ENCODE measurements around the gene C9orf152.

Gene C9orf152

GRCh38 chr9:110157823-110158664 lies 49.9 kb downstream of the C9orf152 start:
- Histone ChIP-seq H2AFZ (ENCODE audit: low read depth, low read length) (no peak overlapping the region), H3K4me1 (ENCODE audit: insufficient read depth, low read length) (peaks cover 7% of the 10 kb centered on the region), H3K27me3 (ENCODE audit: insufficient read depth, low read length) (no peaks in the 10 kb centered on the region), H3K4me3 (ENCODE audit: low read length) (no peak overlapping the region), H3K36me3 (ENCODE audit: insufficient read depth, low read length) (peaks cover 11% of the 10 kb centered on the region), H3K9me3 (ENCODE audit: low read length) (peaks cover 4% of the 10 kb centered on the region)

GRCh38 chr9:110156902-110157301 lies 51.1 kb downstream of the C9orf152 start:
- Histone ChIP-seq H3K27me3 (ENCODE audit: insufficient read depth, low read length) (no peaks in the 10 kb centered on the region), H3K4me1 (ENCODE audit: insufficient read depth, low read length) (peaks cover 7% of the 10 kb centered on the region), H3K9me3 (ENCODE audit: low read length) (peaks cover 4% of the 10 kb centered on the region), H3K36me3 (ENCODE audit: insufficient read depth, low read length) (peaks cover 11% of the 10 kb centered on the region), H2AFZ (ENCODE audit: low read depth, low read length) (no peak overlapping the region), H3K4me3 (ENCODE audit: low read length) (no peak overlapping the region)

GRCh38 chr9:110156416-110156815 lies 51.5 kb downstream of the C9orf152 start:
- H3K36me3 ChIP-seq (ENCODE audit: insufficient read depth, low read length), result peaks cover 11% of the 10 kb centered on the region
- peaks cover 7% of the 10 kb centered on the region for H3K4me1 ChIP-seq (ENCODE audit: insufficient read depth, low read length)
- peaks cover 4% of the 10 kb centered on the region for H3K9me3 ChIP-seq (ENCODE audit: low read length)
- no peaks in the 10 kb centered on the region for H3K27me3 ChIP-seq (ENCODE audit: insufficient read depth, low read length)
- no peak overlapping the region for H2AFZ ChIP-seq (ENCODE audit: low read depth, low read length)
- no peak overlapping the region for H3K4me3 ChIP-seq (ENCODE audit: low read length)

- H2AFZ ChIP-seq (ENCODE audit: low read depth, low read length), result no peak overlapping the region
- H3K4me3 ChIP-seq (ENCODE audit: low read length), result no peak overlapping the region
- no peaks in the 10 kb centered on the region for H3K27me3 ChIP-seq (ENCODE audit: insufficient read depth, low read length)
- H3K9me3 ChIP-seq (ENCODE audit: low read length), result peaks cover under 1% of the 10 kb centered on the region
- peaks cover 7% of the 10 kb centered on the region for H3K36me3 ChIP-seq (ENCODE audit: insufficient read depth, low read length)
- peaks cover 7% of the 10 kb centered on the region for H3K4me1 ChIP-seq (ENCODE audit: insufficient read depth, low read length)
Observed at GRCh38 chr9:110155751-110156150, 52.2 kb downstream of the C9orf152 start.

- Histone ChIP-seq H3K4me1 (ENCODE audit: insufficient read depth, low read length) (peaks cover 8% of the 10 kb centered on the region), H3K36me3 (ENCODE audit: insufficient read depth, low read length) (no peaks in the 10 kb centered on the region), H3K27me3 (ENCODE audit: insufficient read depth, low read length) (no peaks in the 10 kb centered on the region), H3K4me3 (ENCODE audit: low read length) (no peak overlapping the region), H3K9me3 (ENCODE audit: low read length) (peaks cover 7% of the 10 kb centered on the region), H2AFZ (ENCODE audit: low read depth, low read length) (no peak overlapping the region)
Observed at GRCh38 chr9:110153431-110153830, 54.5 kb downstream of the C9orf152 start.

- H3K4me3 ChIP-seq (ENCODE audit: low read length), result no peak overlapping the region
- H3K9me3 ChIP-seq (ENCODE audit: low read length), result peaks cover 7% of the 10 kb centered on the region
- H3K4me1 ChIP-seq (ENCODE audit: insufficient read depth, low read length), result peaks cover 5% of the 10 kb centered on the region
- H3K36me3 ChIP-seq (ENCODE audit: insufficient read depth, low read length), result no peaks in the 10 kb centered on the region
- H3K27me3 ChIP-seq (ENCODE audit: insufficient read depth, low read length), result no peaks in the 10 kb centered on the region
- no peak overlapping the region for H2AFZ ChIP-seq (ENCODE audit: low read depth, low read length)
Observed at GRCh38 chr9:110152704-110153374, 55.1 kb downstream of the C9orf152 start.

Data from neuron (in vitro differentiated cells).